ENCODE results near the gene C11orf58.

C11orf58 gene

GRCh38 chr11:16738193-16738946 lies at the start of gene C11orf58:
TSS of gene C11orf58 (plus strand) at chr11:16738647. CDS start at chr11:16738779, 132 bp downstream.
- peak; percentile 97 for DNase-seq (ENCODE audit: low spot score)

GRCh38 chr11:16690086-16690485 lies 48.4 kb upstream of the C11orf58 start:
- no peak for DNase-seq (ENCODE audit: low spot score)

- DNase-seq (ENCODE audit: low spot score) = no peak
These were observed 34.7 kb upstream of the C11orf58 start for GRCh38 chr11:16703795-16704194.

GRCh38 chr11:16713594-16713993 lies 24.9 kb upstream of the C11orf58 start:
- no peak for DNase-seq (ENCODE audit: low spot score)

GRCh38 chr11:16722581-16723344 lies 15.7 kb upstream of the C11orf58 start:
- DNase-seq (ENCODE audit: low spot score) = no peak

GRCh38 chr11:16727806-16728205 lies 10.6 kb upstream of the C11orf58 start:
- no peak for DNase-seq (ENCODE audit: low spot score)

- DNase-seq (ENCODE audit: low spot score) = no peak
These were observed 642 bp upstream of the C11orf58 start for GRCh38 chr11:16737818-16738192.

GRCh38 chr11:16738947-16739815 lies 734 bp downstream of the C11orf58 start:
- peak; percentile 22 for DNase-seq (ENCODE audit: low spot score)

GRCh38 chr11:16741473-16741872 lies 3.0 kb downstream of the C11orf58 start:
- DNase-seq (ENCODE audit: low spot score) = no peak

- DNase-seq (ENCODE audit: low spot score) = no peak
These were observed 5.0 kb downstream of the C11orf58 start for GRCh38 chr11:16743478-16743877.

GRCh38 chr11:16744128-16744725 lies 5.8 kb downstream of the C11orf58 start:
- DNase-seq (ENCODE audit: low spot score) = no peak

- no peak for DNase-seq (ENCODE audit: low spot score)
These were observed 7.6 kb downstream of the C11orf58 start for GRCh38 chr11:16745950-16746605.

- no peak for DNase-seq (ENCODE audit: low spot score)
These were observed 10.6 kb downstream of the C11orf58 start for GRCh38 chr11:16749092-16749491.

- no peak for DNase-seq (ENCODE audit: low spot score)
These were observed 11.2 kb downstream of the C11orf58 start for GRCh38 chr11:16749666-16750065.

- DNase-seq (ENCODE audit: low spot score) = no peak
These were observed 12.0 kb downstream of the C11orf58 start for GRCh38 chr11:16750417-16750816.

- DNase-seq (ENCODE audit: low spot score) = no peak
These were observed 20.1 kb downstream of the C11orf58 start for GRCh38 chr11:16758382-16759024.

- no peak for DNase-seq (ENCODE audit: low spot score)
These were observed 21.5 kb downstream of the C11orf58 start for GRCh38 chr11:16759857-16760508.

GRCh38 chr11:16763746-16764145 lies 25.3 kb downstream of the C11orf58 start:
- no peak for DNase-seq (ENCODE audit: low spot score)

GRCh38 chr11:16764888-16765287 lies 26.4 kb downstream of the C11orf58 start:
- DNase-seq (ENCODE audit: low spot score) = no peak

GRCh38 chr11:16767137-16767536 lies 28.7 kb downstream of the C11orf58 start:
- DNase-seq (ENCODE audit: low spot score) = no peak
